Testis (tissue), 3 donors: ENCODE measurements around the gene C13orf46. TPM values are rescaled to one million over a fixed set of nuclear protein-coding genes. Genes with fewer than 3 reads are reported as not detected.

ENCODE experiments used
- DNase-seq: peaks from one replicate; pipeline ENCODE4 v3.0.0-alpha.2; 2019
- H3K27ac ChIP-seq, 2 donors: fragments of 200-600 bp; sonication (generic); one replicate each; pipeline ENCODE4 v1.5.1; 2019
- H3K27me3 ChIP-seq: fragments of 200-600 bp; sonication (generic); one replicate; pipeline ENCODE4 v1.5.1; 2019
- H3K36me3 ChIP-seq: fragments of 200-600 bp; sonication (generic); one replicate; pipeline ENCODE4 v1.5.1; 2017; ENCODE audit warnings: low read depth; ENCODE audit errors: missing control alignments
- H3K4me1 ChIP-seq: fragments of 200-600 bp; sonication (generic); one replicate; pipeline ENCODE4 v1.5.1; 2019
- H3K4me3 ChIP-seq, 2 donors: fragments of 200-600 bp; sonication (generic); one replicate each; pipeline ENCODE4 v1.5.1; 2017 to 2019
- H3K9me3 ChIP-seq: fragments of 200-600 bp; sonication (generic); one replicate; pipeline ENCODE4 v1.5.1; 2017
- POLR2A ChIP-seq: fragments of 450-650 bp; IDR thresholded peaks from one replicate; pipeline ENCODE4 v1.6.1; 2017; ENCODE audit warnings: antibody characterized with exemption, mild to moderate bottlenecking, moderate library complexity
- WGBS, 2 donors: methylation state at CpG; one replicate each; pipeline ENCODE4 v1.1.5; 2018; 5-methylcytosine and 5-hydroxymethylcytosine counted together
- intact Hi-C: fragments of 100-400 bp; cut with DNase I; formaldehyde crosslinking; loops from one replicate; pipeline ENCODE4 v1.15.1; 2023; ENCODE audit warnings: low total_unique reads
- polyA plus RNA-seq: library from polyadenylated mRNA; stranded (reverse); fragments of 350-450 nt; fragmentation: Illumina TruSeq; extraction: RNeasy Lipid Tissue Mini Kit (QIAGEN cat#74804); gene quantifications from one replicate; pipeline ENCODE4 v1.2.3, GENCODE V29; 2014; ENCODE audit warnings: low read depth, low replicate concordance; ENCODE audit not compliant: insufficient read depth
- total RNA-seq, 2 donors: library from RNA; depleted of rRNA; stranded (reverse); fragments of >200 nt; gene quantifications; one replicate each; pipeline ENCODE4 v1.2.3, GENCODE V29; 2016
- TF ChIP-seq, protein P1 (sequence below), 3 experiments: fragments of 450-650 bp in 2 of 3; fragments of 200-600 bp in 1 of 3; sonication (generic) in 1 of 3; IDR thresholded peaks; one replicate each; pipeline ENCODE4 v1.5.1; 2016 to 2019; ENCODE audit warnings: antibody characterized with exemption in 3 of 3, mild to moderate bottlenecking in 2 of 3, moderate library complexity in 1 of 3

C13orf46 gene
- total and polyA plus RNA-seq, 3 donors from 2014 or later: 2.9 to 28.4 (median 5.5) TPM

DNA sequence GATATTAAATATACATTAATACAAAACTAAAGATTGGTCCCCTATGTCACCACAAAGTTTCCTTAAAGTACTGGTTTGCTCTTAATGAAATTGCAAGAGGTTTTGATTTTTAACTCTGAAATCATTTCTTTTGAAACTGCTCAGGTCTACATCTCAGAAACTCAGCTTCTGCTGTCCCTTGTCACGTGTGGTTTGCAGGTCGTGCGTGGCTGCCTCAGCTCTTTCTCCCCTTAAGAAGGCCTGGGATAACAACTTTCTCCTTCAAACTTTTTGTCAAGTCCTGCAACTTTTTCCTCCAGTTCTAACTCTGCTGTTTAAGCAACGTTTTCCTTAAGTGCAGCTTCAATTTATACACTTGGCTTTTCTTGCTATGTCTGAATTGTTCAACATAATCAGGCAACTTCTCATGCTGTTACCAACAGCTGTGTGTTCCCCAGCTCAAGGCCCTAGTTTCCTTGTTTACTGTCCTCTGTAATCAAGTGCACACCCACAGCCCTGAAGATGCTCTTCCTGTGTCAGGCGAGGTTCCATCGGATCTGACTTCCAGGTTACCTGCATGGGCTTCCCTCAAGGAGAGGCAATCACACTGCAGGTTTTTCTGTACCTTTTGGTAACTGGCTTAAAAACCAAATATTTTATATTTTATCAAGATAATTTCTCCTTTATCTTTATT is 13.5 kb downstream of the C13orf46 start:
- TF ChIP-seq, protein P1, sequence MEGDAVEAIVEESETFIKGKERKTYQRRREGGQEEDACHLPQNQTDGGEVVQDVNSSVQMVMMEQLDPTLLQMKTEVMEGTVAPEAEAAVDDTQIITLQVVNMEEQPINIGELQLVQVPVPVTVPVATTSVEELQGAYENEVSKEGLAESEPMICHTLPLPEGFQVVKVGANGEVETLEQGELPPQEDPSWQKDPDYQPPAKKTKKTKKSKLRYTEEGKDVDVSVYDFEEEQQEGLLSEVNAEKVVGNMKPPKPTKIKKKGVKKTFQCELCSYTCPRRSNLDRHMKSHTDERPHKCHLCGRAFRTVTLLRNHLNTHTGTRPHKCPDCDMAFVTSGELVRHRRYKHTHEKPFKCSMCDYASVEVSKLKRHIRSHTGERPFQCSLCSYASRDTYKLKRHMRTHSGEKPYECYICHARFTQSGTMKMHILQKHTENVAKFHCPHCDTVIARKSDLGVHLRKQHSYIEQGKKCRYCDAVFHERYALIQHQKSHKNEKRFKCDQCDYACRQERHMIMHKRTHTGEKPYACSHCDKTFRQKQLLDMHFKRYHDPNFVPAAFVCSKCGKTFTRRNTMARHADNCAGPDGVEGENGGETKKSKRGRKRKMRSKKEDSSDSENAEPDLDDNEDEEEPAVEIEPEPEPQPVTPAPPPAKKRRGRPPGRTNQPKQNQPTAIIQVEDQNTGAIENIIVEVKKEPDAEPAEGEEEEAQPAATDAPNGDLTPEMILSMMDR (IDR thresholded peaks at IDR 0.05): no peak
- no peak for TF ChIP-seq POLR2A
- no peaks in the 10 kb centered on the region for H3K27me3 ChIP-seq
- no peak overlapping the region for H3K4me3 ChIP-seq
- no peaks in the 10 kb centered on the region for H3K4me1 ChIP-seq
- no peaks in the 10 kb centered on the region for H3K9me3 ChIP-seq
- H3K36me3 ChIP-seq: no peaks in the 10 kb centered on the region
- DNase-seq: no peak
- 80% methylated on average over 6 of the region's 6 CpGs for WGBS, 2 donors
- intact Hi-C loops: no loop called here
- no peak overlapping the region for H3K27ac ChIP-seq

DNA sequence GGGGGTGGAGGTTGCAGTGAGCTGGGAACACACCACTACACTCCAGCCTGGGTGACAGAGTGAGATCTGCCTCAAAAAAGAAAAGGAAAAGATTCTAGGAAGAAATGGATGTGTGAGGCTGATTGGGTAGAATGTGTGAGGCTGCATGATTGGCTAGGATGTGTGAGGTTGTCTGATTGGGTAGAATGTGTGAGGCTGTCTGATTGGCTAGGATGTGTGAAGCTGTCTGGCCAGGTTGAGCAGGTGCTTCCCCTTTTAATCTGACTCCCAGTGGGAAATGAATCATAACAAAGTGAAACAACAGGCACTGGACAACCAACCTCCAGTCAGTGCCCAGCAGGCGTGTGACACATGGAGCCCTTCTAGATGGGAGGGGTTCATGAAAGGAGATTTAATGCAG is 14.7 kb downstream of the C13orf46 start:
- Histone ChIP-seq H3K27me3 (no peaks in the 10 kb centered on the region), H3K27ac (no peak overlapping the region), H3K4me3 (no peak overlapping the region), H3K9me3 (no peaks in the 10 kb centered on the region), H3K36me3 (no peaks in the 10 kb centered on the region), H3K4me1 (no peaks in the 10 kb centered on the region)
- TF ChIP-seq, protein P1 (IDR thresholded peaks at IDR 0.05): no peak
- TF ChIP-seq POLR2A: no peak
- DNase-seq: no peak
- WGBS, 2 donors: 90 to 94% methylated on average over 1 of the region's 1 CpG
- intact Hi-C loops: no loop called here

DNA sequence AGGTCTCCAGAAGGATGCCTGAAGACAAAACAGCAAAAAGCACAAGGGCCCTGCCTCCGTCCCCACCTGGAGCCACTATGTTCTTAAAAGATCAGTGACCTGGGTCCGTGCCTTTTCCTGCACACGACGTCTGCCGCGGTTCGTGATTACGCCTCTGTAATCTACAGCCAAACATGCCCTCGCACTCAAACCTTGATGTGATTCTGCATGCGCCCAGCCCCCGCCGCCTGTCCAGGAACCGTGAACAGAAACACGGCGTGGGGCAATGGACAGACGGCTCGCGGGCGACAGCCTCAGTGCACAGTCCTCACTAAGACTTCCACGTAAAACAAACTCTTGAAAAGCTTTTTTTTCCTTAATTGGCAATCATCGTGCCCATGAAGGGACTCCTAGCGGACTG is 15.5 kb downstream of the C13orf46 start:
- WGBS, 2 donors: 86 to 92% methylated on average over 22 of the region's 22 CpGs
- TF ChIP-seq, protein P1 (IDR thresholded peaks at IDR 0.05): no peak
- no peak for TF ChIP-seq POLR2A
- Histone ChIP-seq H3K9me3 (no peaks in the 10 kb centered on the region), H3K27ac (no peak overlapping the region), H3K27me3 (no peaks in the 10 kb centered on the region), H3K4me3 (no peak overlapping the region), H3K36me3 (no peaks in the 10 kb centered on the region), H3K4me1 (no peaks in the 10 kb centered on the region)
- intact Hi-C loops: no loop called here
- DNase-seq: no peak

DNA sequence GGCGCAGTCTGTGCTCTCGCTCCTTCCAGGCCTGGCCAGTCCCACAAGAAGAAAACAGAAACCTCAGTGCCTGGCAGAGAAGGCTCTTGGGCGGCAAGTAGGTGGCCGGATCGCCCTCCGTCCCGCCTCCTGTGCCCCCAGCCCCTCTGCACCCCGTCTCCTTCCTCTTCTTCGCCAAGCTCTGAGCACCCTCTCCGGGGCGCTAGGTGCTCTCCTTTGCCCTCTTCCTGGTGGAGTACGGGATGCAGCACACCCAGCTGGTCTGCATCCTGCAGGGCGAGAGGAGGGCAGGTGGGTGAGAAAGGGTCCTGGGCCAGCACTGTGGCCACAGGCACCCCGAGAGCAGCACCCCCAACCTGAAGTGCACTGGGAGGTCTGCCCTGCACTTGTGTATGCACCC is 17.3 kb downstream of the C13orf46 start:
- Histone ChIP-seq H3K4me3 (no peak overlapping the region), H3K4me1 (no peaks in the 10 kb centered on the region), H3K36me3 (no peaks in the 10 kb centered on the region), H3K27ac (no peak overlapping the region), H3K27me3 (no peaks in the 10 kb centered on the region), H3K9me3 (no peaks in the 10 kb centered on the region)
- WGBS, 2 donors: 92 to 93% methylated on average over 14 of the region's 14 CpGs
- intact Hi-C loops: no loop called here
- no peak for DNase-seq
- TF ChIP-seq, protein P1 (IDR thresholded peaks at IDR 0.05): no peak
- no peak for TF ChIP-seq POLR2A

DNA sequence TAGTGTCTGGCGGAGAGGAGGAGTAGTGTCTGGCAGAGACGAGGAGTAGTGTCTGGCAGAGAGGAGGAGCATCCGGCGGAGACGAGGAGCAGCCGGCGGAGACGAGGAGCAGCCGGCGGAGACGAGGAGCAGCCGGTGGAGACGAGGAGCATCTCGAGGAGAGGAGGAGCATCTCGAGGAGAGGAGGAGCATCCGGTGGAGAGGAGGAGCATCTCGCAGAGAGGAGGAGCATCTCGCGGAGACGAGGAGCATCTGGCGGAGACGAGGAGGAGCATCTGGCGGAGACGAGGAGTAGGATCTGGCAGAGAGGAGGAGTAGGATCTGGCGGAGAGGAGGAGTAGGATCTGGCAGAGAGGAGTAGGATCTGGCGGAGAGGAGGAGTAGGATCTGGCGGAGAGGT is 18.2 kb downstream of the C13orf46 start:
- H3K4me3 ChIP-seq: no peak overlapping the region
- no peak overlapping the region for H3K27ac ChIP-seq
- H3K9me3 ChIP-seq: no peaks in the 10 kb centered on the region
- WGBS, 2 donors: 92 to 95% methylated on average over 27 of the region's 27 CpGs
- intact Hi-C loops: no loop called here
- TF ChIP-seq, protein P1 (IDR thresholded peaks at IDR 0.05): no peak
- TF ChIP-seq POLR2A: no peak
- no peaks in the 10 kb centered on the region for H3K27me3 ChIP-seq
- no peaks in the 10 kb centered on the region for H3K36me3 ChIP-seq
- peaks cover 4% of the 10 kb centered on the region for H3K4me1 ChIP-seq
- no peak for DNase-seq
